Smooth muscle cell (in vitro differentiated cells): ENCODE results near the gene RNF183. TPM values are rescaled to one million over a fixed set of nuclear protein-coding genes. Genes with fewer than 3 reads are reported as not detected.
A peak's percentile ranks its signal among the peaks of the same experiment; 100 is the strongest.

Experiments
- DNase-seq: peaks from one replicate; lab custom pipeline; 2025; ENCODE audit not compliant: unreplicated experiment; lab: John Stamatoyannopoulos, UW
- H2AFZ ChIP-seq: fragments of 200-600 bp; sonication (generic); 2 replicates; pipeline ENCODE4 v1.6.0; 2016; ENCODE audit warnings: antibody characterized with exemption, low read depth, mild to moderate bottlenecking
- H3F3A ChIP-seq: fragments of 200-600 bp; sonication (generic); 2 replicates; pipeline ENCODE4 v1.6.0; 2017; ENCODE audit warnings: antibody characterized with exemption, low read depth
- H3K27ac ChIP-seq: fragments of 200-600 bp; sonication (generic); 2 replicates; pipeline ENCODE4 v1.5.1; 2016; ENCODE audit warnings: low read depth, mild to moderate bottlenecking
- H3K27me3 ChIP-seq: fragments of 200-600 bp; sonication (generic); 2 replicates; pipeline ENCODE4 v1.6.1; 2016; ENCODE audit warnings: low read depth, mild to moderate bottlenecking
- H3K36me3 ChIP-seq: fragments of 200-600 bp; sonication (generic); 2 replicates; pipeline ENCODE4 v1.5.1; 2016; ENCODE audit warnings: low read depth
- H3K4me1 ChIP-seq: fragments of 200-600 bp; sonication (generic); 2 replicates; pipeline ENCODE4 v1.5.1; 2016; ENCODE audit warnings: low read depth
- H3K4me2 ChIP-seq: fragments of 200-600 bp; sonication (generic); 2 replicates; pipeline ENCODE4 v1.6.0; 2016; ENCODE audit warnings: mild to moderate bottlenecking
- H3K4me3 ChIP-seq: fragments of 200-600 bp; sonication (generic); 2 replicates; pipeline ENCODE4 v1.5.1; 2016; ENCODE audit warnings: mild to moderate bottlenecking
- H3K79me2 ChIP-seq: fragments of 200-600 bp; sonication (generic); 2 replicates; pipeline ENCODE4 v1.6.0; 2016; ENCODE audit warnings: low read depth, mild to moderate bottlenecking
- H3K9ac ChIP-seq: fragments of 200-600 bp; sonication (generic); 2 replicates; pipeline ENCODE4 v1.6.0; 2016; ENCODE audit warnings: low read depth
- H3K9me3 ChIP-seq: fragments of 200-600 bp; sonication (generic); replicated peaks from 2 replicates; pipeline ENCODE4 v1.5.1; 2016; ENCODE audit warnings: low read depth
- H4K20me1 ChIP-seq: fragments of 200-600 bp; sonication (generic); 2 replicates; pipeline ENCODE4 v1.6.0; 2016; ENCODE audit warnings: low read depth
- CTCF ChIP-seq: fragments of 200-600 bp; sonication (generic); IDR thresholded peaks from 2 replicates; pipeline ENCODE4 v1.5.1; 2017; ENCODE audit warnings: borderline replicate concordance, mild to moderate bottlenecking, antibody characterized with exemption; ENCODE audit not compliant: insufficient read depth, poor library complexity, severe bottlenecking
- WGBS: methylation state at CpG from one replicate; pipeline ENCODE4 v1.1.7; 2016; ENCODE audit warnings: low lambda C conversion rate; 5-methylcytosine and 5-hydroxymethylcytosine counted together
- polyA plus RNA-seq: library from polyadenylated mRNA; unstranded; fragments of >200 nt; fragmentation: Nextera tagmentation; extraction: Ambion mirVana; gene quantifications from 2 replicates; pipeline ENCODE4 v1.2.1, GENCODE V29; 2016
- total RNA-seq: library from RNA; depleted of rRNA; stranded (reverse); fragments of >200 nt; gene quantifications from 2 replicates; pipeline ENCODE4 v1.2.3, GENCODE V29; 2014

The RNF183 gene
- total and polyA plus RNA-seq, 2 experiments from 2014 or later, result 0.66 to 2.3 TPM

GRCh38 chr9:113343732-113344231 is 40.6 kb upstream of the RNF183 start:
- TF ChIP-seq CTCF, result no peak
- H2AFZ ChIP-seq, result no peak overlapping the region
- H3K27me3 ChIP-seq, result peaks cover 5% of the 10 kb centered on the region

GRCh38 chr9:113341712-113342410 is 38.7 kb upstream of the RNF183 start:
- H3K4me3 ChIP-seq, result no peak overlapping the region
- no peak for TF ChIP-seq CTCF
- peaks cover 3% of the 10 kb centered on the region for H3K4me1 ChIP-seq
- H3K36me3 ChIP-seq, result no peaks in the 10 kb centered on the region
- WGBS, result 77% methylated on average over 9 of the region's 9 CpGs
- no peak overlapping the region for H3K4me2 ChIP-seq
- H3K27ac ChIP-seq, result peak overlapping the region; percentile 37
- H3K79me2 ChIP-seq, result no peaks in the 10 kb centered on the region
- H2AFZ ChIP-seq, result no peak overlapping the region
- DNase-seq, result no peak
- H4K20me1 ChIP-seq, result no peaks in the 10 kb centered on the region
- H3F3A ChIP-seq, result peaks cover 5% of the 10 kb centered on the region
- H3K27me3 ChIP-seq, result no peaks in the 10 kb centered on the region
- no peaks in the 10 kb centered on the region for H3K9me3 ChIP-seq
- H3K9ac ChIP-seq, result no peak overlapping the region

More at GRCh38 chr9:113343732-113344231, 40.6 kb upstream of the RNF183 start:
- peaks cover 3% of the 10 kb centered on the region for H3K4me1 ChIP-seq
- no peaks in the 10 kb centered on the region for H4K20me1 ChIP-seq
- peak overlapping the region; percentile 47 for H3K27ac ChIP-seq
- DNase-seq, result peak; percentile 50
- no peaks in the 10 kb centered on the region for H3K79me2 ChIP-seq
- no peaks in the 10 kb centered on the region for H3K9me3 ChIP-seq
- 26% methylated on average over 1 of the region's 1 CpG for WGBS
- peaks cover 5% of the 10 kb centered on the region for H3F3A ChIP-seq
- no peak overlapping the region for H3K4me2 ChIP-seq
- no peaks in the 10 kb centered on the region for H3K36me3 ChIP-seq
- no peak overlapping the region for H3K9ac ChIP-seq
- no peak overlapping the region for H3K4me3 ChIP-seq

GRCh38 chr9:113340011-113340699 is 37.0 kb upstream of the RNF183 start, which contains the start of gene WDR31:
WDR31 (minus strand) TSS chr9:113340275; CDS start chr9:113332022, 8,253 bp downstream.
- Histone ChIP-seq H3K9me3 (no peaks in the 10 kb centered on the region), H3K36me3 (no peaks in the 10 kb centered on the region), H3K4me1 (peaks cover 3% of the 10 kb centered on the region), H3K4me3 (peak within 1 kb of the TSS; percentile 77), H3K27me3 (no peaks in the 10 kb centered on the region), H3F3A (no peaks in the 10 kb centered on the region), H3K4me2 (peak within 1 kb of the TSS; percentile 97), H3K79me2 (no peaks in the 10 kb centered on the region), H3K9ac (peak within 1 kb of the TSS; percentile 68), H3K27ac (peak within 1 kb of the TSS; percentile 76), H2AFZ (peak within 1 kb of the TSS; percentile 94), H4K20me1 (no peaks in the 10 kb centered on the region)
- WGBS, result 1% methylated on average over 45 of the region's 46 CpGs
- peak; percentile 69 for DNase-seq
- TF ChIP-seq CTCF, result no peak
